ENCODE results near the gene SMPDL3B. TPM values are rescaled to one million over a fixed set of nuclear protein-coding genes. Genes with fewer than 3 reads are reported as not detected.

Gene SMPDL3B
- total RNA-seq, 2 donors from 2014 or later: 2.0 to 7.7 TPM

GRCh38 chr1:27971674-27972073 is 36.9 kb downstream of the SMPDL3B start:
- peaks cover 3% of the 10 kb centered on the region in 2 donors for H3K36me3 ChIP-seq
- TF ChIP-seq POLR2AphosphoS5 (IDR thresholded peaks at IDR 0.05): peak; percentile 59
- TF ChIP-seq POLR2A (IDR thresholded peaks at IDR 0.05): no peak
- peaks cover 22% of the 10 kb centered on the region for H3K4me1 ChIP-seq (replicated peaks)
- no peaks in the 10 kb centered on the region for H3K9me3 ChIP-seq
- no peaks in the 10 kb centered on the region for H3K27me3 ChIP-seq (replicated peaks; ENCODE audit: insufficient read depth)
- H3K4me3 ChIP-seq: no peak overlapping the region
- intact Hi-C loops (cut with DNase I): no loop called here
- DNase-seq (ENCODE audit: low spot score): peak; percentile 49
- peak overlapping the region; percentile 39 to 47 for H3K27ac ChIP-seq

- Histone ChIP-seq H3K36me3 (no peaks in the 10 kb centered on the region), H3K4me1 (replicated peaks) (peaks cover 22% of the 10 kb centered on the region), H3K4me3 (no peak overlapping the region), H3K27me3 (replicated peaks; ENCODE audit: insufficient read depth) (no peaks in the 10 kb centered on the region), H3K27ac (peak overlapping the region; percentile 39 to 47), H3K9me3 (no peaks in the 10 kb centered on the region)
- no peak for DNase-seq (ENCODE audit: low spot score)
- intact Hi-C loops (cut with DNase I): no loop called here
- 63% methylated on average over 4 of the region's 4 CpGs for WGBS
- TF ChIP-seq POLR2A (IDR thresholded peaks at IDR 0.05) (no peak), POLR2AphosphoS5 (IDR thresholded peaks at IDR 0.05) (no peak)
- TF ChIP-seq, protein P1, sequence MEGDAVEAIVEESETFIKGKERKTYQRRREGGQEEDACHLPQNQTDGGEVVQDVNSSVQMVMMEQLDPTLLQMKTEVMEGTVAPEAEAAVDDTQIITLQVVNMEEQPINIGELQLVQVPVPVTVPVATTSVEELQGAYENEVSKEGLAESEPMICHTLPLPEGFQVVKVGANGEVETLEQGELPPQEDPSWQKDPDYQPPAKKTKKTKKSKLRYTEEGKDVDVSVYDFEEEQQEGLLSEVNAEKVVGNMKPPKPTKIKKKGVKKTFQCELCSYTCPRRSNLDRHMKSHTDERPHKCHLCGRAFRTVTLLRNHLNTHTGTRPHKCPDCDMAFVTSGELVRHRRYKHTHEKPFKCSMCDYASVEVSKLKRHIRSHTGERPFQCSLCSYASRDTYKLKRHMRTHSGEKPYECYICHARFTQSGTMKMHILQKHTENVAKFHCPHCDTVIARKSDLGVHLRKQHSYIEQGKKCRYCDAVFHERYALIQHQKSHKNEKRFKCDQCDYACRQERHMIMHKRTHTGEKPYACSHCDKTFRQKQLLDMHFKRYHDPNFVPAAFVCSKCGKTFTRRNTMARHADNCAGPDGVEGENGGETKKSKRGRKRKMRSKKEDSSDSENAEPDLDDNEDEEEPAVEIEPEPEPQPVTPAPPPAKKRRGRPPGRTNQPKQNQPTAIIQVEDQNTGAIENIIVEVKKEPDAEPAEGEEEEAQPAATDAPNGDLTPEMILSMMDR (IDR thresholded peaks at IDR 0.05): no peak
Measured at GRCh38 chr1:27972141-27972540, 37.3 kb downstream of the SMPDL3B start.

- no peak for DNase-seq (ENCODE audit: low spot score)
- Histone ChIP-seq H3K36me3 (no peaks in the 10 kb centered on the region), H3K27ac (no peak overlapping the region), H3K27me3 (replicated peaks; ENCODE audit: insufficient read depth) (no peaks in the 10 kb centered on the region), H3K4me3 (no peak overlapping the region), H3K9me3 (no peaks in the 10 kb centered on the region), H3K4me1 (replicated peaks) (peaks cover 14% of the 10 kb centered on the region)
- TF ChIP-seq, protein P1 (IDR thresholded peaks at IDR 0.05): no peak
- TF ChIP-seq POLR2A (IDR thresholded peaks at IDR 0.05): no peak
- no peak for TF ChIP-seq POLR2AphosphoS5 (IDR thresholded peaks at IDR 0.05)
- intact Hi-C loops (cut with DNase I): no loop called here
- 78% methylated on average over 4 of the region's 4 CpGs for WGBS
Measured at GRCh38 chr1:27973771-27974416, 39.1 kb downstream of the SMPDL3B start.

- Histone ChIP-seq H3K27ac (no peak overlapping the region), H3K36me3 (no peaks in the 10 kb centered on the region), H3K4me1 (replicated peaks) (peaks cover 13% of the 10 kb centered on the region), H3K9me3 (no peaks in the 10 kb centered on the region), H3K27me3 (replicated peaks; ENCODE audit: insufficient read depth) (no peaks in the 10 kb centered on the region), H3K4me3 (no peak overlapping the region)
- intact Hi-C loops (cut with DNase I): no loop called here
- TF ChIP-seq, protein P1 (IDR thresholded peaks at IDR 0.05): no peak
- DNase-seq (ENCODE audit: low spot score): no peak
Measured at GRCh38 chr1:27974417-27974781, 39.6 kb downstream of the SMPDL3B start.

DNA sequence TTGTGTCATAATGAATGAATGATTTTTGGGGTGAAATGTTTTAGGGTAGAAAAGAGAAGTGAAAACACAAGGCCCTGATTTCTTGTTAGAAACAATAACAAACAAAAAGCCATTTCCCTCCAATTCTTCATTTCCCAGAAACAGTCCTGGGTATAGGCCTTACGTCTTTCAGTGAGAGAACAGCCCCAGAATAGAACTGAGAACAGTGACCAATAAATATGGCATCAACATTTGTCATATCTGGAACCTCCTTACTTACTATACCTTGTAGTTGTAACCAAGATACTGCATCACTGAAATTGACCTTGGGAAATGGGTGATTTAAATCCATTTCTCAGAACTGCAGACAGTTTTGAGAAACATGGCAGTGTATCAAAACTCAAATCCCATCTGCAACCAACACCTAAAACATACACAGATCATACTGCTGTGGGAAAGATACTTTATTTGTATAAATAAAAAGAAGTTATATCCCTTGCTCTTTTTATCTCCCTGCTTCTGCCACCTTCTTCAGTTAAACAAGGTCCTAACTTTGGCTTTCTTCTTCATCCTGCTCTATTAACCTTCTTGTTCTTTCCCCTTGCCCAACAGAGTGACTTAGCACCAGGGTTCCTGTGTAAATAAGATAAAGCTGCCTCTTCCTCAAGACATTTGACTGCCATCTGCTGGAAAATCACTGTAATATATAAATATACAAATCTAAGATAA is 44.5 kb downstream of the SMPDL3B start:
- WGBS: 65% methylated on average over 1 of the region's 1 CpG
- peak; percentile 29 for TF ChIP-seq POLR2AphosphoS5 (IDR thresholded peaks at IDR 0.05)
- TF ChIP-seq POLR2A (IDR thresholded peaks at IDR 0.05): no peak
- TF ChIP-seq, protein P1 (IDR thresholded peaks at IDR 0.05): peak in 3 of 4 experiments; percentile 62 to 75 (median 73)

More for the DNA sequence above, 44.5 kb downstream of the SMPDL3B start:
- Histone ChIP-seq H3K27me3 (replicated peaks; ENCODE audit: insufficient read depth) (no peaks in the 10 kb centered on the region), H3K4me1 (replicated peaks) (no peaks in the 10 kb centered on the region), H3K9me3 (no peaks in the 10 kb centered on the region), H3K36me3 (no peaks in the 10 kb centered on the region), H3K27ac (no peak overlapping the region), H3K4me3 (no peak overlapping the region)
- no peak for DNase-seq (ENCODE audit: low spot score)
- intact Hi-C loops (cut with DNase I): loop anchor here (5.0 kb wide), 1 partner anchor 122 kb away; no protein-coding TSS in a partner anchor

Measured in prostate gland (tissue), 2 donors.